GM21529 (cell line): ENCODE results near the gene AHRR.
"Not testable (repeated sequence)": the region's sequence is repeated elsewhere in the genome, so short reads cannot be mapped to it uniquely, and the experiment has no call there.

Source experiments
- ATAC-seq: cut with Tn5 transposase; IDR thresholded peaks from one replicate; pipeline ENCODE4 v1.9.1; 2021; ENCODE audit not compliant: unreplicated experiment

The AHRR gene

GRCh38 chr5:392431-392988 lies 71.0 kb downstream of the AHRR start:
- ATAC-seq, result peak; percentile 87

GRCh38 chr5:393846-394275 lies 72.3 kb downstream of the AHRR start:
- ATAC-seq, result no peak

- ATAC-seq, result no peak
Measured at GRCh38 chr5:394671-395155, 73.2 kb downstream of the AHRR start.

- no peak for ATAC-seq
Measured at GRCh38 chr5:395156-395920, 73.8 kb downstream of the AHRR start.

- no peak for ATAC-seq
Measured at GRCh38 chr5:395921-396530, 74.5 kb downstream of the AHRR start.

GRCh38 chr5:396531-396961 lies 75.0 kb downstream of the AHRR start:
- ATAC-seq, result no peak

- ATAC-seq, result not testable (repeated sequence)
Measured at GRCh38 chr5:398141-398474, 76.6 kb downstream of the AHRR start.

GRCh38 chr5:398475-399295 lies 77.2 kb downstream of the AHRR start:
- no peak for ATAC-seq

GRCh38 chr5:399296-400281 lies 78.1 kb downstream of the AHRR start:
- ATAC-seq, result peak; percentile 68

- peak; percentile 9 for ATAC-seq
Measured at GRCh38 chr5:400282-401145, 79.0 kb downstream of the AHRR start.

- no peak for ATAC-seq
Measured at GRCh38 chr5:401146-402034, 79.9 kb downstream of the AHRR start.

GRCh38 chr5:402219-402614 lies 80.7 kb downstream of the AHRR start:
- ATAC-seq, result not testable (repeated sequence)

GRCh38 chr5:402615-403359 lies 81.3 kb downstream of the AHRR start:
- peak; percentile 54 for ATAC-seq

GRCh38 chr5:403995-404394 lies 82.5 kb downstream of the AHRR start:
- no peak for ATAC-seq

- ATAC-seq, result no peak
Measured at GRCh38 chr5:404666-405241, 83.2 kb downstream of the AHRR start.

GRCh38 chr5:405421-405820 lies 83.9 kb downstream of the AHRR start:
- ATAC-seq, result no peak

GRCh38 chr5:406041-406440 lies 84.5 kb downstream of the AHRR start:
- no peak for ATAC-seq
